G401 (cell line): ENCODE measurements around the gene MYCN. TPM values are rescaled to one million over a fixed set of nuclear protein-coding genes. Genes with fewer than 3 reads are reported as not detected.
"Not testable (repeated sequence)": the region's sequence is repeated elsewhere in the genome, so short reads cannot be mapped to it uniquely, and the experiment has no call there.

ENCODE experiments used
- DNase-seq: peaks from one replicate; pipeline ENCODE4 v3.0.0-alpha.2; 2015; ENCODE audit warnings: low spot score
- in situ Hi-C: cut with HindIII; loops from 2 replicates; pipeline ENCODE4 v1.10.0; 2016; ENCODE audit warnings: low sequenced_read_pairs, mixed read lengths
- total RNA-seq: library from RNA; depleted of rRNA; stranded (reverse); fragments of >200 nt; shearing (Covaris generic); gene quantifications from 2 replicates; pipeline ENCODE4 v1.2.3, GENCODE V29; 2014

MYCN gene
- total RNA-seq, 1 experiment from 2014 or later, result not detected

DNA sequence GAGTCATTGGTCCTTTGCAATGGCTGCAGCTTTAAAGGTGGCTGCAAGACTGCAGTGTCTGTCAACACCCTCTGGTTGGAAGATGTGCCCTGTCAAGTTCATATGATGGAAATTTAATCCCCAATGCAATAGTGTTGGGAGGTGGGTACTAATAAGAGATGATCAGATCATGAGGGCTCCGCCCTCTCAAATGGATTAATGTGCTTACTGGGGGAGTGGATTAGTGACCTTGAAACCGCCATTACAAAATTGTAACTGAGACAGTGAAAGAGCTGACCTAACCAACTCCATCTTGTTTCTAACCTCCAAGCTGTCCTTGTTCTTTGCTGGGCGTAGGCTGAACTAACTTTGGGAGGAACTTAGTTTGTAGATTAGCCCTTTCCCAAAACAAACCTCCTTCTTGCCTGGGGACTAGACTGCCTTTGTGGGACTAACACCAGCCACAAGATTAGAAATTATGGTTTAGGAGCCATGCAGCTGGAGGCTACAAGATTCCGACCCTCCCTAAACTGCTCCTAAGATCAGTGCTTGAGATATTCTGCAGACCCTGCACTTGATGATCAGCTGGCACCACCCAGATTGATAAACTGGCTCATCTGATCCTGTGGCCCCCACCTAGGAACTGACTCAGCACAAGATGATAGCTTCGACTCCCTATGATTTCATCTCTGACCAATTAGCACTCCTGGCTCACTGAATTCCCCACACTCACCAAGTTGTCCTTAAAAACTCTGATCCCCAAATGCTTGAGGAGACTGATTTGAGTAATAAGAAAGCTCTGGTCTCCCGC lies 13.7 kb downstream of the MYCN start:
- no peak for DNase-seq
- in situ Hi-C loops, result no loop called here

DNA sequence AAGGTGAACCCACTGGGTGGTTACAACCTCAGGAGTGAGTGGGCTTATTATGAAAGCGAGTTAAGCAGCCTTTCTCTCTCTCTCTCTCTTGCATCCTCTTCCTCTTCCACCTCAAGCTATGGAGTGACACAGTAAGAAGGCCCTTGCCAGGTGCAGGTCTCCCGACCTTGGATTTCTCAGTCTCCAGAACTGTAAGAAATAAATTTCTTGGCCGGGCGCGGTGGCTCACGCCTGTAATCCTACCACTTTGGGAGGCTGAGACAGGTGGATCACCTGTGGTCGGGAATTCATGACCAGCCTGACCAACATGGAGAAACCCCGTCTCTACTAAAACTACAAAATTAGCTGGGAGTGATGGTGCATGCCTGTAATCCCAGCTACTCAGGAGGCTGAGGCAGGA lies 14.4 kb downstream of the MYCN start:
- no peak for DNase-seq
- in situ Hi-C loops, result no loop called here

DNA sequence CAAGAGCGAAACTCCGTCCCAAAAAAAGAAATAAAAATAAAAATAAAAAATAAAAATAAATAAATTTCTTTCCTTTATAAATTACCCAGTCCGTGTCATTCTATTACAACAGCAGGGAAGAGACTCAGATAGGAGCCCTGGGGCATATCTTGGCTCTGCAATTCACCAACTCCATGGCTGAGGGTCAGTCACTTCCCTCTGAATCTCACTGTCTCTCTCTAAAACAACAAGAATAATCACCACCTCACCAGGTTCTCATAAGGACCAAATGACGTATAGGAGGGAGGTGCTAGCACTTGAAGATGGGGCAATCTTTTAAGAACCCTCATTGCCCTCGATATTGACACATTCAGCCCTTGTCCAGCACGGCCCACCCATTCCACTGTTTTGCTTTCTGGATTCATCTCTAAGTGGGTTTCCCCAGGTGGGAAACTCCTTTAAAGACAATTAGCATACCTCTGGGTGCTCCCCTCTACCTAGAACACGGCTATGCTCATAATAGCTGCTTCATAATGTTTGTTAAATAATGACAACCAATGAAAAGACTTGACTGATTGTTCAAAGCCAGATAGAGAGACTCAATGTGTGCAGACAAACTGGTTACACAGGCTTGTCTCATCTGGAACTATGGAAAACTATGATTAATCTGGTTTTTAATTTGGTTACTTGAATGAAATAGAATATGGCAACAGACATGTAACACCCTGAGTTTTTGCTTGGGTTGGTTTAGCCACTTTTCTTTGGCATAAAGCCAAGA lies 15.1 kb downstream of the MYCN start:
- in situ Hi-C loops, result no loop called here
- no peak for DNase-seq

DNA sequence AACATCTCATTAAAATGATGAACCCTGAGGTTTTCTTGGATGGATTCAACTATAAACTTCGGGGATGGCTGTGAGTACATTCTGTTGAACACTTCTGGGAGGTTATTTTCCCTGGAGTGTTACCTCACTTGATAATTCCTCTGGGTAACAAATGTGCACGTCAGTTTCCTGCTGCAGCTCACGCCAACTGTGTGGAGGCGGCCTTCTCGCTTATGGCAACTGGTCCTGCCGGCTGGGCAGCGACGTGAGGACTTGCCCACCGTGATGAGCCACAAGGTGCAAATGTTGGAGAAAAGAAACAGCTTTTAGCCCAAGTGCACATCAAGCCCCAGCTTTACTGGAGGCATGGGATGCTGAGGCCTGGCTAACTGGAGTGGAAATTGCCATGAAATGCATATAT lies 15.9 kb downstream of the MYCN start:
- no peak for DNase-seq
- in situ Hi-C loops, result no loop called here

DNA sequence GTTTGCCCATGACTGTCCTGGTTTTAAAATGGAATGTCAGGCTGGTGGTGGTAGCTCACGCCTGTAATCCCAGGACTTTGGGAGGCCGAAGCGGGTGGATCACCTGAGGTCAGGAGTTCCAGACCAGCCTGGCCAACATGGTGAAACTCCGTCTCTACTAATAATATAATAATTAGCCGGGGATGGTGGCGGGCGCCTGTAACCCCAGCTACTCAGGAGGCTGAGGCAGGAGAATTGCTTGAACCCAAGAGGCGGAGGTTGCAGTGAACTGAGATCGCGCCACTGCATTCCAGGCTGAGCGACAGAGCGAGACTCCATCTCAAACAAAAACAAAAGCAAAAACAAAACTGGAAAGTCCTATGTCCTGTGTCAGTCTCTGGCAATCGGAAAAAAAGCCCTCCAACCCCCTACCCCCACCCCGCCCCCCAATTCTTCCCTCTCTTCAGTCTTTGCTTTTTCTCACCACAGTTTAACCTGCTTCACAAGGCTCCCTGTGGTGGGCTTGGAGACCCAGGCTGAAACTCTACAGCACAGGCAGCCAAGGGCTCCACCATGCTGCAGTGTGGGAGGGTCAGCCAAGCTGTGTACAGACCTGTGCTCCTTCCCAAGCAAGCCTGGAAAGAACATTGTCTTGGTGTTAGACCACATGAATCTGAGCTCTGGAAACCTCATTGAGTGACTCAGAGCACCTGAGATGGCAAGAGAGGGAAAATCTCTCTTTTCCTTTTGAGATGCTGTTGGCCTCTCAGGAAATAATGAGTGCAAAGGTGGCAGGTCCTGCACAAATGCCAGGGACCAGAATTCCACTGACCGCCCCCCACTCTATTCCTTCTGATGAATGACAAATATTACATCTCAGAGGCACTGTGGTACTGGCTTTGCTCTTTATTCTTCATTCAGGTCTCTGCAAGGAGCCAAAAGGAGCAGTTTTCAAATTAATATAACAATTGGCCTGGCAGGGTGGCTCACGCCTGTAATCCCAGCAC lies 16.7 kb downstream of the MYCN start:
- no peak for DNase-seq
- in situ Hi-C loops, result no loop called here

DNA sequence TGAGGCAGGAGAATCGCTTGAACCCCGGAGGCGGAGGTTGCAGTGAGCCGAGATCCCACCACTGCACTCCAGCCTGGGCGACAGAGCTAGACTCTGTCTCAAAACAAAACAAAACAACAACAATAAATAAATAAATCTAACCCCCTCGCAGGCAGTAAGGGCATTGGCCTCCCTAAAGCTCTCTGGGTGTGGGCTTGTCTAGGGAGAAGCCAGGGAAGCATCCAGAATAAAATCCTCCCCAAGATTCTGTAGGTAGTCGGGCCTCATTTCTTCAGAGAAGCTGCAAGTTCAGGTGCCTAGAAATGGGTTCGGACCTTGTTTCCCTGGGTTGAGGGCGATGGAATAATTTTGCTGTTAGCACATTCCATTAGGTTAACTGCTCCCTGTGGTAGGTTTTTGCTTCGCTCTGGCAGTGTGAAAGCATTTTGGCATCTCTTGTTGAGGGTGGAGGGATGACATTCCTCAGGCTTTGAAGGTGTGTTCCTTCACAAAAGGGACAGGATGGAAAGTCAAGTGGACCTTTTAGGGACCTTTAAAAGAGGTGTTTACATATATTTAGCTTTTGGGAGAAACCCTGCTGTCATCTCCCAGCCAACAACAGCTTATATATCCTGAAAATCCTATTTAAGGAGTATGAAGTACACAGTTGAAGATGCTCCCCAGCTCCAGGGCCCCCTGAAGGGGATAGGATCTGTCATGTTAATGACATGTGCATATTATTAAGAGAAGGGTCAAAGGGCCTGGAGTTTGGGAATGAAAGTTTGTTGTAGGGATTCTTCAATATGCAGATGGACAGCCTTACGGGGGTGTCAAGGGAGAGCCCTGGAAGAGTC lies 17.7 kb downstream of the MYCN start:
- DNase-seq, result no peak
- in situ Hi-C loops, result no loop called here

DNA sequence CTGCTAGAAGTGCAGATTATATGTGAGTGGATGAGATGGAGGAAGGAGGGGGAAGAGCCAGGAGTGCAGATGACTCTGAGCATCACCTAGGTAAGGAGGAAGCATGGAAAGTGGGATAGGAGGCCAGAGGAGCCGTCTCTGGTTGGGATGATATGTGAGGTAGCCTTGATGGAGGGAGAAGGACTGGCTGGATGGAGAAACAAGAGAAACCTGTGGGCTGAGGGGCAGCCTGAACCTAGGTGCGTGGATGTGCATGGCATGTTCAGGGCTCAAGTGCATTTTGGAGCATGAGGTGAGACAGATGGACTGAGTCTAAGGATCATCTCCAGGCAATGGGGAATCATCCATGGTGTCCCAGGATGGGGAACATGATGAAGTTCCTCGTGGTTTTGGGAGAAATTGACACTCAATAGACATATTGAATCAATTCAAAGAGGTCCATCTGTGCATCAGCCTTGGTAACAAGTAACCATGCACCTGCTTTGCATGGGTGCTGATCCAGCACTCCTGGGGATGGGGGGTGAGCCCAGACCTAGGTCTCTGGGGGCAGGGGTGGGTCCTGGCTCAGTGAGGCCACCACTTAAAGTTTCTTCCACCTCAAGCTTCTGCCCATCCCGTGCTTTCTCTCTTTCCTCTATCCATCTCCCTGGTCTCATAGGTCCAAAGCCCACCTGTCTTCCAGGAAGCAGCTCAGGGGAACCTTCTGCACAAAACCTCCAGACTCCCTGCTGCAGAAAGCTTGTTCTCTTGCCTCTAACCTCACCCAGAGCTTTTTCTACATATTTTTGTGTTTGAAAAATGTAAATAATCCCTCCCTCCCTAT lies 19.2 kb downstream of the MYCN start:
- no peak for DNase-seq
- in situ Hi-C loops, result no loop called here

DNA sequence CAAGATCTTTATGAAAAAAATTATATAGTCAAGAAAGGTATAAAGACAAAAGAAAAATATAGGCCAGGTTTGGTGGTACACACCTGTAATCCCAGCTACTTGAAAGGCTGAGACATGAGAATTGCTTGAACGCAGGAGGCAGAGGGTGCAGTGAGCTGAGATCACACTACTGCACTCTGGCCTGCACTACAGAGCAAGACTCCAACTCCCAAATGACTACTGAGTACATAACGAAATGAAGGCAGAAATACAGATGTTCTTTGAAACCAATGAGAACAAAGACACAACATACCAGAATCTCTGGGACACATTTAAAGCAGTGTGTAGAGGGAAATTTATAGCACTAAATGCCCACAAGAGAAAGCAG lies 19.8 kb downstream of the MYCN start:
- DNase-seq, in situ Hi-C loops: not testable (repeated sequence)

DNA sequence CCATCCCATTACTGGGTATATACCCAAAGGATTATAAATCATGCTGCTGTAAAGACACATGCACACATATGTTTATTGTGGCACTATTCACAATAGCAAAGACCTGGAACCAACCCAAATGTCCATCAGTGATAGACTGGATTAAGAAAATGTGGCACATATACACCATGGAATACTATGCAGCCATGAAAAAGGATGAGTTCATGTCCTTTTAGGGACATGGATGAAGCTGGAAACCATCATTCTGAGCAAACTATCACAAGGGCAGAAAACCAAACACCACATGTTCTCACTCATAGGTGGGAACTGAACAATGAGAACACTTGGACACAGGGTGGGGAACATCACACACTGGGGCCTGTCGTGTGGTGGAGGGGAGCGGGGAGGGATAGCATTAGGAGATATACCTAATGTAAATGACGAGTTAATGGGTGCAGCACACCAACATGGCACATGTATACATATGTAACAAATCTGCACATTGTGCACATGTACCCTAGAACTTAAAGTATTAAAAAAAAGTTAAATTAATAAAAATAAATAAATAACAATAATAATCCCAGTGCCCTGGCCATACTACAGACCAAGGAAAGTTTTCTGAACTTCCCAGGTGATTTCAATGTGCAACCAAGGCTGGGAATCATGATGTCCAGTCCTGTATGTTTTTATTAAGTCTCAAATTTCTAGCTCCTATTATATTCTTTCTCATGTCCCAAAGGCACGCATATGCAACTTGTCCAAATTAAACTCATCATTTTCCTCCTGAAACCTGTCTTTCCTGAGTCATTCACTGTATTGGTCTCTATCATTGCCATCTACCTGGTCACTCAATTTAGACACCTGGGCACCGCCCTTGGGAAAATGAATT lies 23.0 kb downstream of the MYCN start:
- DNase-seq, in situ Hi-C loops: not testable (repeated sequence)

DNA sequence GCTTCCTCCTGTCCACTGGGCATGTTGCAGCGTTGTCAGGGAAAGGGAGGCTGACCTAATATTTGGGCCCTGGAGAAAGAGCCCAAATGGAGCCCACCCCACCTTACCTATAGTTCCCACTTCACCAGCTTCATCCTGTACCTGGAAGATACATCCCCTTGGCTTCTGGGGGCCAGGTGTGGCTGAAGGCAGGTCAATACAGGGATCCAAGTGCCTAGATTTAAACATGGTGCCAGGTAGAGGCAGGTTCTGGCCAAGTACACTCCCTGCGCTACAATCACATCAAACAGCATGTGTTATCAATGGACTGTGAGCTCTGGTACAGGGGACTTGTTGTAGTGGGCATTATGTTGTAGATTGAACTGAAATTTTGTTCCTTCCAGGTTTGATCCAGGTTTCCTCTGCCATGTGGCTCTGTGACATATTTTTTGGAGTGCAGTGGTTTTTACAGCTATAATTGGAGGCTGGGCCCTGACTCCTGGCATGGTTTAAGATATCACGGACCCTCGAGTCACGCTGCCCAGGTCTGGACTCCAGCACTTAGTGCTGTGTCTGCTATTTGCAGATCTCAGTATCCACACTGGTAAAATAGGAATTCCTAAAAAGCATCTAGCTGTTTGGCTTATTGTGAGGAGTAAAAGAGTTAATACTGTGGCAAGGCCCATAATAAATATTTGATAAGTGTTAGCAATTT lies 23.8 kb downstream of the MYCN start:
- in situ Hi-C loops, result no loop called here
- no peak for DNase-seq

DNA sequence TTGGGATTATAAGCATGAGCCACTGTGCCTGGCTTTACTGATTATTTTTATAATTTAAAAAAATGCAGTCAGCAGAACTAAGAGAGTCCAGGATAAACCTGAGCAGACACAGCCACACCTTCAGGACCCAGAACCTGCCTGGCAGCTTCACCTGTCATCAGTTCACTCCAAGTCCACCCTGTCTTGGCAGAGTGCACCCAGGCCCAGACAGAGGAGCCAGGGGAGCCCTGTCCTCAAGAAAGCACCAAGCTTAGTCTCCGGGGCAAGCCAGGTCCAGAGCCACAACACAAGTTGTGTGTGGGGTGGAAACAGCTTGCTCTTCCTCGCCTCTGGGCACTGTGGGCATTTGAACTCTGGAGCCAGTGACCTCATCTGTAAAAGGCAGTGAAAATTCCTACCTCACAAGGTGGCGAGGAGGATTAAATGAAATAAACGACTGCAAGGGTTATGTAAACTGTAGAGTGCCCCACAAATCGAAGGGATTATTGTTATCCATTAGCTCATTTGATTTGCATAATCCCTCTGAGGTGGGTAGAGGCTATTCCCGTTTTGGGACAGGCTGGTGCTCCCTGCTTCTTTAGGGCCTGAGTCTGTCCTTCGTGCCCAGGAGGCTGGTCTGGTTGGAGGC lies 24.7 kb downstream of the MYCN start:
- in situ Hi-C loops, result no loop called here
- no peak for DNase-seq

DNA sequence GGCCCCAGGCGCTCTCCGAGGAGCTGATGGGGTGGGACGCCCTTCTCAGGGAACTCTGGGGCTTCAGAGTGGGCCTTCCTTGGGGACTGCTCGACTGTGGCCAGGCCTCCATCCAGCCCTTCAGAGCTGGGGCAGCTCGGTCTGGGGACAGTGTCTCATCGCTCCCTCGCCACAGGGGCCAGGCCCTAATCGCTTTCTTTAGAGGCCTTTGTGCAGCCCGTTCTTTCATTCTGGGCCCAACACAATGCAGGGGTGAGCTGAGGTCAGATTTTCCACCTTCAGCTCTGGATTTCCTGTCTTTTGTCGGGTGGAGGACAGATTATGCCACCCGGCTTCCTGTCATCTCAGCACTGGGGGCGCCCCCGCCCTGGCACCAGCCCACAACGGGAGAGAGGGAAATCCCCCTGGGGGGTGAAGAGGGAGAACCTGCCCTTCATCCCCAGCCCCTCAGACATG lies 25.2 kb downstream of the MYCN start:
- no peak for DNase-seq
- in situ Hi-C loops, result no loop called here

DNA sequence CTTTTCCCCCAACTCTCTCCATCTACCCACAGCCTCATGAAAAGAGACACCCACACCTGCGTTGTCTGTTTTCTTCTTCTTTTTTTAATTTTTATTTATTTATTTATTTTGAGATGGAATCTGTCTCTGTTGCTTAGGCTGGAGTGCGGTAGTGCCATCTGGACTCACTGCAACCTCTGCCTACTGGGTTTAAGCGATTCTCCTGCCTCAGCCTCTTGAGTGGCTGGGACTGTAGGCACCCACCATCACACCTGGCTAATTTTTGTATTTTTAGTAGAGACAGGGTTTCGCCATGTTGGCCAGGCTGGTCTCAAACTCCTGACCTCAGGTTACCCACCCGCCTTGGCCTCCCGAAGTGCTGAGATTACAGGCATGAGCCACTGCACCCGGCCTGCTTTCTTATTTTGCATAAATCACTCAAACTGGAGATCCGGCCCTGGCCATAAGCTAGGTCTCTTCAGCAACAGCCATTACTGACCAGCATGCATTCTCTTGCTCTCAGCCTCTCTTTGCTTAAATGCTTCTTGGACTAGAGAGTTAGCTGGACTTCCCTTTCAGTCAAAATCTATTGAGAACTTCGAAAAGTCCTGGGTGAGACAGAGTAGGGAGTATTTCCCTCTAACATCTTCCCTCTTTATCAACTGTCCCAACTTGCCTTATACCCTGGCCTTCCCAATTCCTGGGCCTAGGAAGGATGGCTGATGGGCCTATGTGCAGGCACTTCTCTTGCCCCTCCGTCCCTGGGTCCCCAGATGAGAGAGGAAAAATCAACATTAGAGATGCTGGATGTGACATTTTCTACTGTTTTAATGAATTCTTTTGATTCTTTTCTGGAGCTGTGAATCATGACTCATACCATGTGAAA lies 27.3 kb downstream of the MYCN start:
- in situ Hi-C loops, result no loop called here
- DNase-seq, result no peak

DNA sequence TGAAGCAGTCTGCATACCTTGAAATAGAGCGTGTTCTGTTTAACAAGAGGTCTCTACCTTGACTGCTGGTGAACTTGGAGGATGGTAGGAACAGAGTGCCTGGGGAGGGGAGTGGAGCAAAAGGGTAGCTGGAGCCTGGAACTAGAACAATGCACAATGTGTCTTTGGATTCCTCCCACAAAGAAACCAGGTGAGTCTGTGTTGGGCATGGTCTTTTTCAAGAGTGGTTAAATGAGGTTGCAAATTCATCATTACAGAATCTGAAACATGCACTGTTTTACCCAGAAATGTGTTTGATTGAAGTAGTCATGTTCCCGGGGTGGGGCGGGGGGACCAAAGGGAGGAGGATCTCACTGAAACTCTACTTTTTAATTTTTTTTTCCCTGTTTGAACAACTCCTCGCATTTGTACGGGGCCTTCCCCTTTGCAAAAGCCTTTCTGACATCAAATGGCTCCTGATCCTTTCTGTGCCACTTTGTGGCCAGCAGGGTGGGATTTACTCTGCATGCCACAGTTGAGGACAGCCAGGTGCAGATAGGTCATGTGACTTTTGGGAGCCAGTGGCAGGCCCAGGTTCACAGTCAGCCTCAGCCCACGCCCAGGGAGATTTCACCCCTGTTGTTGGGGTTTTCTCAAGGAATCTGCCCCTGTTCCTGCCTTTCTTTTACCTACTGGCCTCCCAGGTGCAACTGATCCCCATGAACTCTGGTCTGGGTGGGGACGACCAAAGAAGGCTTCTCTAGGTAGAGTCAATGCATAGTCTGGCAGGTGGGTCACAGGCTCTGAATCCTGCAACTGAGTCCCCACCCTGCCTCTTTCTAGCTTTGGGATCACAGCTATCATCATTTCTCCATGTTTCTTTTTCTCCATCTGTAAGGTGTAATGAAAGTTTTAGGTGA lies 28.2 kb downstream of the MYCN start:
- in situ Hi-C loops, result no loop called here
- no peak for DNase-seq
